Vagina (tissue), 2 donors: ENCODE results near the gene ZNF175.

Experiments
- POLR2AphosphoS5 ChIP-seq, 2 donors: sonication (generic); formaldehyde crosslinking; IDR thresholded peaks; one replicate each; pipeline ENCODE4 v1.9.0; 2017; ENCODE audit warnings: antibody characterized with exemption in 2 of 2, mild to moderate bottlenecking in 2 of 2, low read depth in 1 of 2; ENCODE audit not compliant: insufficient read depth in 1 of 2
- TF ChIP-seq, protein P1 (sequence below), 3 experiments: fragments of 450-650 bp in 2 of 3; fragments of 200-600 bp in 1 of 3; sonication (generic) in 1 of 3; IDR thresholded peaks; one replicate each; pipeline ENCODE4 v1.5.1; 2017 to 2019; ENCODE audit warnings: antibody characterized with exemption in 3 of 3, mild to moderate bottlenecking in 2 of 3, moderate library complexity in 2 of 3

DNA sequence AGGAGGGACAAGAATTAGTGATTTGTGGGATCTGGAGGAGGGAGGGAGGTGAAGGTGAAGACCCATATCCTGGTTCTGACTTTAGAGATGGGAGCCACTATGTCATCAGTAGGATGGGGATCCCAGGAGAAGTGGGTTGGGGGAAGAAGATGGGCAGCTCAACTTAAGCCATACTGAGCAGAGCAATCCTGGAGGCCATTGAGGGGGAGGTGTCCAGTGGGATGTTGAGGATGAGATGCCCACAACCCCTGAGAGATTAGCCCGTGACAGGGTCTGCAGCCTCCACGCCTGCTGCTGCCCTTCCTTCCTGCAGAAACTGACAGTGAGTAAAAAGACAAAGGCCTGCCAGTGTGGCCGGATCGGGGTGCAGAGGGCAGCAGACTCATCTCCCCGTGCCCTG lies 28.4 kb upstream of the ZNF175 start:
- TF ChIP-seq, protein P1, sequence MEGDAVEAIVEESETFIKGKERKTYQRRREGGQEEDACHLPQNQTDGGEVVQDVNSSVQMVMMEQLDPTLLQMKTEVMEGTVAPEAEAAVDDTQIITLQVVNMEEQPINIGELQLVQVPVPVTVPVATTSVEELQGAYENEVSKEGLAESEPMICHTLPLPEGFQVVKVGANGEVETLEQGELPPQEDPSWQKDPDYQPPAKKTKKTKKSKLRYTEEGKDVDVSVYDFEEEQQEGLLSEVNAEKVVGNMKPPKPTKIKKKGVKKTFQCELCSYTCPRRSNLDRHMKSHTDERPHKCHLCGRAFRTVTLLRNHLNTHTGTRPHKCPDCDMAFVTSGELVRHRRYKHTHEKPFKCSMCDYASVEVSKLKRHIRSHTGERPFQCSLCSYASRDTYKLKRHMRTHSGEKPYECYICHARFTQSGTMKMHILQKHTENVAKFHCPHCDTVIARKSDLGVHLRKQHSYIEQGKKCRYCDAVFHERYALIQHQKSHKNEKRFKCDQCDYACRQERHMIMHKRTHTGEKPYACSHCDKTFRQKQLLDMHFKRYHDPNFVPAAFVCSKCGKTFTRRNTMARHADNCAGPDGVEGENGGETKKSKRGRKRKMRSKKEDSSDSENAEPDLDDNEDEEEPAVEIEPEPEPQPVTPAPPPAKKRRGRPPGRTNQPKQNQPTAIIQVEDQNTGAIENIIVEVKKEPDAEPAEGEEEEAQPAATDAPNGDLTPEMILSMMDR (IDR thresholded peaks at IDR 0.05): no peak
- TF ChIP-seq POLR2AphosphoS5 (IDR thresholded peaks at IDR 0.05; ENCODE audit: insufficient read depth in 1 of 2, low read depth in 1 of 2): no peak
